ENCODE measurements around the gene NKPD1.

DNA sequence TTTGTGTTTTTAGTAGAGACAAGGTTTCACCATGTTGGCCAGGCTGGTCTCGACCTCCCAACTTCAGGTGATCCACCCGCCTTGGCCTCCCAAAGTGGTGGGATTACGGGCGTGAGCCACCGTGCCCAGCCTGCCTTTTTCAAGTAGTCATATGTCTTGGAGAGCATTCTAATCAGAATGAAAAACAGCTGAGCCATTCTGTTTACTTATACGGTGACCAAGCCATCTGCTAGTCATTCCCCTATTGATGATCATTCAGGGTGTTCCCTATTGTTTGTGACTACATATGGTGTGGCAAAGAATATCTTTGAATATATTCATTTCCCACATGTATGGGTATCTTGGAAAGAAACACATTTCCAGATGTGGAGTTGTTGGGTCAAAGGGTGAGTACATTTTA is 35.0 kb upstream of the NKPD1 start:
- TF ChIP-seq, protein P1, sequence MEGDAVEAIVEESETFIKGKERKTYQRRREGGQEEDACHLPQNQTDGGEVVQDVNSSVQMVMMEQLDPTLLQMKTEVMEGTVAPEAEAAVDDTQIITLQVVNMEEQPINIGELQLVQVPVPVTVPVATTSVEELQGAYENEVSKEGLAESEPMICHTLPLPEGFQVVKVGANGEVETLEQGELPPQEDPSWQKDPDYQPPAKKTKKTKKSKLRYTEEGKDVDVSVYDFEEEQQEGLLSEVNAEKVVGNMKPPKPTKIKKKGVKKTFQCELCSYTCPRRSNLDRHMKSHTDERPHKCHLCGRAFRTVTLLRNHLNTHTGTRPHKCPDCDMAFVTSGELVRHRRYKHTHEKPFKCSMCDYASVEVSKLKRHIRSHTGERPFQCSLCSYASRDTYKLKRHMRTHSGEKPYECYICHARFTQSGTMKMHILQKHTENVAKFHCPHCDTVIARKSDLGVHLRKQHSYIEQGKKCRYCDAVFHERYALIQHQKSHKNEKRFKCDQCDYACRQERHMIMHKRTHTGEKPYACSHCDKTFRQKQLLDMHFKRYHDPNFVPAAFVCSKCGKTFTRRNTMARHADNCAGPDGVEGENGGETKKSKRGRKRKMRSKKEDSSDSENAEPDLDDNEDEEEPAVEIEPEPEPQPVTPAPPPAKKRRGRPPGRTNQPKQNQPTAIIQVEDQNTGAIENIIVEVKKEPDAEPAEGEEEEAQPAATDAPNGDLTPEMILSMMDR (IDR thresholded peaks at IDR 0.05; ENCODE audit: extremely low read depth in 1 of 2, insufficient read depth in 1 of 2, low read depth in 1 of 2, low read length in 2 of 2) = no peak
- TF ChIP-seq MYC (IDR thresholded peaks at IDR 0.05; ENCODE audit: low read depth, low read length) (no peak), POLR2AphosphoS5 (IDR thresholded peaks at IDR 0.05; ENCODE audit: insufficient read depth, low read depth, low read length) (no peak), POLR2A (IDR thresholded peaks at IDR 0.05; ENCODE audit: low read depth, low read length) (no peak)

All from endothelial cell of umbilical vein (primary cell).